ENCODE data around the gene RBMXL3. TPM values are rescaled to one million over a fixed set of nuclear protein-coding genes. Genes with fewer than 3 reads are reported as not detected.

RBMXL3 gene
- total and polyA plus RNA-seq, 2 donors (not counting 3 experiments of a cell fraction or from before 2014, with no cell fraction given), result not detected

- no peaks in the 10 kb centered on the region for H3K36me3 ChIP-seq (ENCODE audit: control insufficient read depth in 2 of 2, extremely low read depth in 1 of 2, insufficient read depth in 2 of 2, low read length in 2 of 2)
- H3K27ac ChIP-seq (ENCODE audit: insufficient read depth, low read depth, low read length), result no peak overlapping the region
- H3K27me3 ChIP-seq (ENCODE audit: control insufficient read depth in 2 of 2, insufficient read depth in 2 of 2, low read length in 2 of 2), result no peaks in the 10 kb centered on the region
- no peak for FAIRE-seq
- TF ChIP-seq POLR2A (IDR thresholded peaks at IDR 0.05; ENCODE audit: low read depth, low read length) (no peak), POLR2AphosphoS5 (IDR thresholded peaks at IDR 0.05; ENCODE audit: insufficient read depth, low read depth, low read length) (no peak), MYC (IDR thresholded peaks at IDR 0.05; ENCODE audit: low read depth, low read length) (no peak), EZH2 (IDR thresholded peaks at IDR 0.05; ENCODE audit: borderline replicate concordance, low read depth, low read length, severe bottlenecking) (no peak), CTCF (IDR thresholded peaks at IDR 0.05; ENCODE audit: extremely low read depth in 1 of 2, insufficient read depth in 1 of 2, low read depth in 1 of 2, low read length in 2 of 2) (no peak), GATA2 (IDR thresholded peaks at IDR 0.05; ENCODE audit: insufficient read depth, insufficient read length, low read depth, low read length) (no peak), MAX (IDR thresholded peaks at IDR 0.05; ENCODE audit: insufficient read depth, insufficient read length) (no peak), JUN (IDR thresholded peaks at IDR 0.05; ENCODE audit: borderline replicate concordance, insufficient read depth, insufficient read length, low read depth) (no peak), FOS (IDR thresholded peaks at IDR 0.05; ENCODE audit: borderline replicate concordance, insufficient read depth, low read length) (no peak)
- H3K9me3 ChIP-seq (replicated peaks; ENCODE audit: control insufficient read depth, insufficient read depth, low read length), result no peaks in the 10 kb centered on the region
- no TSS peak for BruUV-seq (replicated peaks)
- H3K4me1 ChIP-seq (ENCODE audit: control insufficient read depth, extremely low read depth, insufficient read depth, low read length), result peaks cover 4% of the 10 kb centered on the region
- POLR2A ChIA-PET, result no interaction called here
- no peaks in the 10 kb centered on the region for H4K20me1 ChIP-seq (replicated peaks; ENCODE audit: control insufficient read depth, extremely low read depth, insufficient read depth, low read length)
- H3K4me3 ChIP-seq (replicated peaks in 1 of 3; ENCODE audit: insufficient read depth in 1 of 3, low read depth in 1 of 3, low read length in 3 of 3), result no peak overlapping the region
- CTCF ChIA-PET, result interaction anchor here (0.8 kb wide), 1 partner anchor 22 kb away, joined by 3 read pairs; no protein-coding TSS in a partner anchor
- intact Hi-C loops (cut with micrococcal nuclease) (no loop called here), dilution Hi-C loops (cut with MboI; ENCODE audit: extremely low pct_ligation_motif_present, low sequenced_read_pairs) (no loop called here)
- no peak overlapping the region for H3K4me2 ChIP-seq (ENCODE audit: insufficient read depth, low read length)
- no peak overlapping the region for H3K9ac ChIP-seq (replicated peaks; ENCODE audit: extremely low read depth, insufficient read depth, low read length)
- H2AFZ ChIP-seq (ENCODE audit: low read depth, low read length), result no peak overlapping the region
- H3K79me2 ChIP-seq (ENCODE audit: control insufficient read depth, insufficient read depth, low read length), result no peaks in the 10 kb centered on the region
- DNase-seq (ENCODE audit: low read depth, low spot score), result no peak
- H3K9me1 ChIP-seq (replicated peaks; ENCODE audit: control insufficient read depth, extremely low read depth, insufficient read depth, low read length), result no peaks in the 10 kb centered on the region
Observed at GRCh38 chrX:115236560-115236959, 47.4 kb downstream of the RBMXL3 start.
